Measurements from ENCODE around the gene FAP.

FAP gene

DNA sequence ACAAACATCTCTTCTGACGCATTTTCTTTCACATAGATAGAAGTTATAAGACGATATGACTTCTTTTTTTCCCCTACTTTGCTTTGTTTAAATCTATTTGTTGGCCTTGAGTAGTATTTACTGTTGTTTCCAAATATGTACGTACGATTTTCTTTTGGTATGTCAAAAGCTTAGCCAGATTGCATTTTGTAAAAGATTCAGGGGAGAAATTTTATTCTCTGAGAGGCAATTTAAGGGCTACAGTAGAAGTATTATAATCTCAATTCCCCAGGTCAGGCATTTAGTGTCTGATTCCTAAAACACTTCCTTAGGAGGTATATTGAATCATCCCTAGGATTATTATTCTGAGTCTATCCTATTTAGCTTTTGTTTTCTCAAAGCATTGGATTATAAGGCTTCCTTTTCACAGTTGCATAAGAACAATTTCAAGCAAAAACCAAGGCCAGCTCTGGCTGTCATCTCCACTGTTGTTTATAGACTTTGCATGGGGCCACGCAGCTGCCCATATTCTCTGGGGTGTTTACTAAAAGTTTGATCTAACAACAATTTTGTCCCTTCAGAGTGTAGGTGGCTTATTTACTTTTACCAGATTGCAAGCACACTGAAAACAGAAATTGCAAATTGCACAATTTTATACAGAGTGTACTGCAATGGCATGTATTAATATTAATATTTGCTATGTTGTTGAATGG lies 57.6 kb downstream of the FAP start:
- no peak for DNase-seq

DNA sequence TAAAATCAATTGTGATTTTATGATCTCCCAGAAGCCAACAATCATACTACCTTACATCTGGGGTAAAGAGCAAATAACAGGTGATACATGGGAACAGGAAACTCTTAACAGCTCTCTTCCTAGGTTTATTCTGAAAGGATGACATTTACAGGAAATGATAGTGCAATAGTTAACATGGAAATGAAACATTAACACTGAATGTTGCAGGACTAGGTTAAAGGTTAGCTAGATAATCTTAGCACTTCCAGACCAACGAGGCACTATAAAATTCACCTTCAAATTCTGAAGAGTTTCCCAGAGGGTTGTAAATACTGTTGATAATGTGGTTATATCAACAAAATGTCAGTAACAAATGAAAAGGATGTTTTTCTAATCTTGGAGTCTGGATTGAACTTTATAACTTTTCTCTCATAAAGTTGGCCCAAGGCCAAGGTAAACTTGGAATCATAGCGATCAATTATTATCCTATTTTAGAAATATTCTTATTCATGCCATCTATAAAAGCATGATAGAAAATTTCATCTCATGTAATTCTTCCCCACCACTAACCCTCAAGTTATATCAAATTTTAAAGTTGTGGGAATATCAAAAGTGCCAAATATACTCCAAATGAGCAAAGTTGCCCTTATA lies 58.3 kb downstream of the FAP start:
- DNase-seq: no peak

DNA sequence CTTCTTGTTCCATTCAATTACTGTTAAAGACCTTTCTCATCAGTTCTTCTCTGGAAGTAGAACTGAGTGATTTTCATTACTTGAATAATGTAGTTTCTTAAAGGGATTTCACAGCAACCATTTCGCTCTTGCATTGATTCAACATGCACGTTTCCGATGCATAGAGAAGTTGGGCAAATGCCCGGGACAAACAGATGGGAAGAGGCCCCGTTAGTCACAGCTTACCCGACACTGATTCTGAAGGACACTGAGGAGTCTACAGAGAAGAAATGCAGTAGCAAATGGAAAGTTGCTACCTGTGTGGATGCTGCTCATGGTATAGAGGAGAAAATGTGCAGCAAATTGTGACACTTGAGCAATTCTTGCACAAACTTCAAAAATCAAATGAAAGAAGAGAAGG lies 58.9 kb downstream of the FAP start:
- no peak for DNase-seq

DNA sequence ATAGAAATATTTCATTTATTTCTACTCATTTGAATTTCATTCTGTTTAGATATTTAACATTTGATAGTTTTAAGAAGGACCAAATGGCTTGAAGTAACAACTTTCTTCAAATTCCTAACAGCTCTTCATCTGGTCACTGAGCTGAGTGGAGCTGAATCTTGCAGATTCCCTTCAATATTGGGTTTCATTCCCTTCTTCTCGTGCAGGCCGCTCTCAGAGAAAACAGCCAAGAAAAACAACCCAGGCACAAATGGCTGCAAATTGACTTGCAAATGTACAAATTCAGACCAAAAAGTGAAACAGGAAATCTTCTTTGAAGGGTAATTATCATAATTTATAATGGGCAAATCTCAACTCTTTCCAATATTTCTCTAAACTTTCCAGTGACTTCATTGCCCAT lies 60.9 kb downstream of the FAP start:
- DNase-seq: no peak

DNA sequence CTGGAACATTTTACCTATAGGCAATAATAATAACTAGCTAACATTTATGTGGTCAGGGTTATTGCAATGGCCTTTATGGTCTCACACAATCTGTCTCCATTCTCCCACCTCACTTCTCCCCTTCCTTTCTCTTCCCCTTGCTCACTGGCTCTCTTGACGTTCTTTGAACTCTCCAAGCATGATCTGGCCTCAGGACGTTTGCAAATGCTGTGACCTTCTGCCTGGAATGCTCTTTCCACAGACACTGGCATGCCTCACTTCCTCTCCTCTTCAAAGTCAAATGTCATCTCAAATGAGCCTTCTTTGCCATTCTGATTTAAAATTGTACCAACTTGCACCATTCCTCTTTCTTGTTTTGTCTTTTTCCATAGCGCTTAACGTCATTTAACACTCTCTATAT lies 65.9 kb downstream of the FAP start:
- no peak for DNase-seq

DNA sequence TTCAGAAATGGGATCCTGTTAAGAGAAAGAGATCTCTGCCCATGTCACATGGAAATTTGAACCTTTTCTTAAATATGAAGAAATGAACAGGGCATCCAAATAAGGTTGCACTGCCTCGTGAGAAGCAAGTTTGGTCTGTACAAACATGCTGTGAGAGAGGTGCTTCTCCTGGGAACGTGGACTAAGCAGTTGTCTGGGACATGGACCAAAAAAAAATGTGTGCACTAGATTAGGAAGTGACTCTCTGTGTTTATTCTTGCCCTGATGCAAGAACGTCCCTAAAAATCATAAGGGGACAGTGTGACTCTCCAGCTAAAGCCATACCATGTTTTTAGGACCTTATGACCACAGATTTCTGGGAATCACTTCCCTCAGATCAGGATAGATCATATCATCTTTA lies 67.5 kb downstream of the FAP start:
- no peak for DNase-seq

DNA sequence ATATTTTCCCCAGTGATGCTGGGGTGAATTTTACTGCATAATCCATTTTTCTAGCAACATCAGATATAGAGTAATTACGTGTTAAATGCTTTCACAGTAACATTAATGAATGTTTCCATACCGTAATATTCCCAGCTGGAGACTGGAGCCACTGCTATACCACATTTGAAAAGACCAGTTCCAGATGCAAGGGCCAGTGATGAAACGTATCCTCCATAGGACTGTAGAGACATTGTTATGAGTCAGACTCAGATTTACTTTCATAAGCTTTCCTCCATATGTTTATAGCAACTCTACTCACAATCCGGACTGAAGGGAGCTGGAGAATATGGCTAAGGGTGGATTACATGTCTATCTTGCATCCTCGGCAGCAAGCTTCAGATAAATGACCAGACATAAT lies 68.5 kb downstream of the FAP start:
- no peak for DNase-seq

DNA sequence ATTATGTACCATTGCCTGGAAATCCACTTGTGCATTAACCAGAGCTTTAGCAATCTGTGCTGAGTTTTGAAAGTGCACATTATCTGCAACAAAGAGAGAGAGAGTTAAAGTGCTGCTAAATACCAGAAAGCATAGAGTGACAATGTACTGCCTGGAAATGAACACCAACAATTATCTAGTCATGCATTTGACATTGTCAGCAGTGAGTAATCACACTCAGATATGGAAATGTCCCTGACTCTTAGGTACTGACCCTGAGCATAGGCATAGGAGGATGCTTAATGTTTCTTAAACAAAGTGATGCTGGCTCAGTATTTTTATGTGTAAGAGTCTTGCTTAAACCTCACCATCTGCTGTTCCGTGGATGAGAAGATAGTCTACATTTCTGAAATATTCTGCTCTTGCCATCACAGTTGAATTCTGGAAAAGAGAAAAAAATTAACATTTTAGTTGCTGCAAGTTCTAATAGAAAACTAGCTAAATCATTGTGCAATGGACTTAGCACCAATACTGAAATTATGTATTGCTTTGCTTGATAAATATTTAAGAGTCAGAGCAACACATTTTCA lies 70.4 kb downstream of the FAP start:
- no peak for DNase-seq

DNA sequence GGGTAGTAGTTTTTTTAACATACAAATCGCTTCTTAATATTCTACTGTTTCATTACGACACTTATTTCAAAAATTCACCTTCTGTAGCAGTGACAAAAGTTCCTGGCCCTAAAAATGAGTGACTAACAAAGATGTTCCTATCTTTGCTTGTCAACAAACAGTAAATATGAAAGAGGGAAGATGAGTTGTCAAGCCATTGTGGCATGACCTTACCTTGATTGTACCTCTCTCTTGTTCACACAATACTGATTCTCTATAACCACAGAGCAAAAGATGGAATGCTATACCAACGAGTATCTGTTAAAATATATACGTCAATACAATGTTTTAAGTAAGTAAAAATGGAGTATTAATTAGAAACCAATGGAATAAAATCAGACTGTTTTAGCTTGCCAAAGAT lies 76.5 kb downstream of the FAP start:
- no peak for DNase-seq

DNA sequence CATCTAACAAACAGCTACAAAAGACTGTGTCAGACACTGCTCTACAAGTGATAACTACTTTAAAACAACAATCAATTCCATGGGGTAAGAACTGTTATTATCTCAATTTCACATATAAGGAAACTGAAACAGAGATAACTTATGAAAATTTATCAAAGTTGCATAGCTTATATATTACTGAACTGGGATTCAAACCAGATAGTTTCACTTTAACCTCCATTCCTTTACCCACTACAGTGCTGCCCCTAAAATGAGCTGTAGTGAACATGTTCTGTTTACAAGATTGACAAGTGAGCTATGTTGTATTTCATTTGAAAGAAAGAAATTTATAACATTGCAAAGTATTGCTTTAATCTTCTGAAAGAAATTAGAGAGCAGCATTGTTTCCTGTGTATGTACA lies 77.1 kb downstream of the FAP start:
- no peak for DNase-seq

DNA sequence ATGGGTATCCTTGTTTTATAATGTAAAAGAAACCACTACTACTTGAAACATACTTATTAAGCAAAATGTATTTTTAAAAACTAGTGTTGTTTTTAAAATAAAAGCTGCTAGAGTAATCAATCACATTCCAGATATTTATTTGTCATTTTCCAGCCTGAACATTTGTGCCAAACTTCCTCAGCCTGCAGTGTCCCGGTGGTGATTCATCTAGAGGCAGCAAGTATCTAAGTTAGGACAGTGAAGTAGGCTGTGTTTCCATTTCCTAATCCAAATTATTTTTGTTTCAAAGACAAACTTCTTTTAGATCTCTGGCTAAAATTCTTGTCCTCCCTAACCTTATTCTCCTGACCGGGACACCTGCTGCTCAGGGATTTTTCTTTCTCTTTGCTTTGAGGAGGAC lies 78.4 kb downstream of the FAP start:
- DNase-seq: no peak

DNA sequence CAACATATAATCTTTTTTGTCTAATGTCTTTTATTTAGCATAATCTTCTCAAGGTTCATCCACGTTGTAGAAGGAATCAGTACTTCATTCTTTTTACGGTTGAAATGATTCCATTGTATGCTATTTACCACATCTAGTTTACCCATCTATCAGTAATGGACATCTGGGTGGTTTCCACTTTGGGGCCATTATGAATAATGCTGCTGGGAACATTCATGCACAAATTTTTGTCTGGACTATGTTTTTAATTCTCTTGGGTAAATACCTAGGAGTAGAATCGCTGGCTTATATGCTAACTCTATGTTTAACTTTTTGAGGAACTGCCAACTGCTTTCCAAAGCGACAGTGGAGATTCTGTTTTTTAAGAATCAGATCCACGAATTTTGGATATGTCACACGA lies 83.8 kb downstream of the FAP start:
- DNase-seq: no peak

DNA sequence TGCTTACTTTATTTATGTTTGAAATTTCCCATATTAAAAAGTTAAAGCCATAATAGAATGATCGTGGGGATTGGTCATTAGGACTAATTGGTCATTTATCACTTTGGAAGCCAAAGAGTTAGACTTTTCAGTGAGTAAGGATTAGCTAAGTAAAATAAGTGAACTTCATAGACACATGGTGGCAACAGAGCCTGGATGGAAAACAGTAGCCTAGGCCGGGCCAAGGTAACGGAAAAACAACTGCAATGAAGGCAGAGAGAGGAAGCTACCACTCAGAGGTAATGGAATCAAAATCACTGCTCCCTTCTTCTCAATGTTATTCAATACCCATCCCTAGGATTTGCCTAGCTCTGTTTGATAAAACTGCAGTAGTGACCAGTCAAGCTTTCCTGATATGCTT lies 87.1 kb downstream of the FAP start:
- no peak for DNase-seq

DNA sequence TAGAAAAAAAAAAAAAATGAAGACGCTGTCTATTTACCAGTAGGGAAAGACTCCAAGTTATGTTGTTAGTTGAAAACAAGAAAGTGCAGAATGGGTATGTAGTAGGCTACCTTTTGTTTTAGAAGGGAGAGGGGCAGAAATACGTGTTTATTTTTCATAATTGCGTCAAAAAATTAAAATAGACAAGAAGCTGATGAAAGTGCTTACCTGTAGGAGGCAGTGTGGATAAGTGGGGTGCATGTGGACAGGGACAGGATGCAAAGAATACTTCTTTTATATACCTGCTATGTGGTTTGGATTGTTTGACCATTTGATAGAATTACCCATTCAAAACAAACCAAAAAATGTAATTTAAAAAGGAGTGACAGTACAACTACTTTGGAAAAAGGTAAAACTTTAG lies 88.2 kb downstream of the FAP start:
- DNase-seq: no peak

DNA sequence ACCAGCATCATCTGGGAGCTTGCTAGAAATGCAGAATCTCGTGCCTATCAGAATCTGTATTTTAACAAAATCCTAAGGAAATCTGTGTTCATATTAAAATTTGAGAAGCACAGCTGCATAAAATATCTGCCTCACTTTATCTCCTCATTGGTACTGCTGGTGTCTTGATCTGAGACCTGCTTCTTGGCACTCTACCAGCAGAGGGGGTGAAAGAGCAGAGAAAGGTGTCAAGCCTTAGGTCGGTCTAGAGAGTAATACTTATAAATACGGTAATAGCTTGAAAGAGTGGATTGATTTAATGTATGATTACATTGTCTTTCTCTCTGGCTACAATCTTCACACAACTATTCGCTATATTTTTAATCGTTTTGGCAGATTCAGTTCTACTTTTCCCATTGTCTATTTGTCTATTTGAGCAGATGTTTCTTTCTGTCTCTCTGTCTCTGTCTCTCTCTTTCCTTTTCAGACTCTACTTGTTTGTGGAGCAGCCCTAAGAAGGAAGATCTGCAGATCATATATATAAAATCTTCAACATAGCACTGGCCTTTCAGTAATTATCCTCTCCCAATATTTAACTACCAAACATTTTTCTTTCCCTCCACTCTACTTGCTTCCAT lies 89.5 kb downstream of the FAP start:
- peak; percentile 40 for DNase-seq

DNA sequence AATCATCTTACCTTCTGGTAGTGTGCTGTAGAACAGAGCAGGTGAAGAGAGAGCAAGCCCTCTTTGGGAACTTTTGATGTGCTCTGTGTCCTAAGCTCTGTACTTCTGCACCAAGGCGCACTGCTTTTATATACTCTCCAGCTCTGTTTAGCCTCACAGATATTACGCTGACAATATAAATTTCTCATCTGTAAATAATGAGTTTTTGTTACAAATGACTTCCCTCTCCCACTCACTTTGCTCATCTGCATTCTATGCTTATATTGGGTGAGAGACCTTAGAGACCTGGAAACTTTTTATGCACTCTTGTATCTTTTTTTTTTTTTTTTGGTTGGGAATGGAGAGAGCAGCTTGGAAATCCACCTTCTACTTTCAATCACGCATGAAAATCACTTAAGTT lies 91.1 kb downstream of the FAP start, which contains the start of gene GCG:
GCG (minus strand) TSS at position 101 of the 400 bp plus-strand sequence. CDS start 3,069 bp downstream, outside the sequence.
- DNase-seq: no peak

DNA sequence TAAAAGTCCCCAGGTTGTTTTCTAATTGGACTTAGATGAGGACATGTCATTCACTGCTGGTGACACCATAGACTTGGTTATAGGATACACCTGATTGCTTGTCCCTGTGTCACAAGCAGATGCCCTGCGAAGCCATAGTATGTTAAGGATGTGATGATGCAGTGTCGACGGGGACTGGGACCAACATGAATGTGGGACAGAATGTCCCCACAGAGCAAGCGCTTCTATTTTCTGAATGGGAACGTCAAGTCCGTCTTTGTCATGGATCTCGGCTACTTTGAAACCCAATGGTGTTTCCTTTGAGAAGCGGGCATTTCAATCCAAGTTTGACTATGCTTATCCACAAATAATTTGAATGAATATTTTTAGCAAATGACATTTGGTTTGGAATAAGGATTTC lies 93.3 kb downstream of the FAP start:
- no peak for DNase-seq

DNA sequence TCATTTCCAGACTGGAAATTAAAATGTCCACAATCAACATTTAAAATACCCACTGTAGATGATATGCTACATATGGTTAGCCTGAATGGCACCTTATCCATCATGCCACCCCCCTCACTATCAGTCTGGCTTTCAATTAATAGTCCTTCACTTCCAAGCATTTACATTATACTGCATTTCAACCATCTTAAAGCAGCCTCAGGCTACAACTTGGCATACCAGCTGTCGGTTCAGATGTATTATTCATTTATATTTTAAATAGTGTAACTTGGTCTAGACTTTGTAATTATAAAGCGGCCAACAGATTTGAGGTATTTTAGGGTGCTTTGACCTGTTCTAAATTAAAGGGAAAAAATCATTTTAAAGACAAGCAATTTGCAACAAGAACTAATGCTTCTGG lies 93.8 kb downstream of the FAP start:
- DNase-seq: no peak

DNA sequence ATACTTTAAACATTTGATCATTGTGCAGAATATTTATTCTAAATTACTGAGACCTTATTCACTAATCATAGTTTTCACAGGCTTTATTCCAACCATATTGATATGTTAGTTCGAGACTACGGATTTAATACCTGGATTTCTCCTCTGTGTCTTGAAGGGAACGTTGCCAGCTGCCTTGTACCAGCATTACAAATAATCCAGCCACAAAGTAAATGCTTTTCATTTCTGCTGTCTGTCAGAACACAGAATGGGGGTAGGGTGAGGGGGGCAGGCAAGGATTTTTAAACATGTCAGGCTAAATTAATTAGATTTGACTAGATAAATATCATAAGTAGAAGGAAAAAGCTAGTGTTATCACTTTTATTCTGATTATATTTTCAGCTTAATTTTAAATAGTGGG lies 94.3 kb downstream of the FAP start:
- DNase-seq: no peak

DNA sequence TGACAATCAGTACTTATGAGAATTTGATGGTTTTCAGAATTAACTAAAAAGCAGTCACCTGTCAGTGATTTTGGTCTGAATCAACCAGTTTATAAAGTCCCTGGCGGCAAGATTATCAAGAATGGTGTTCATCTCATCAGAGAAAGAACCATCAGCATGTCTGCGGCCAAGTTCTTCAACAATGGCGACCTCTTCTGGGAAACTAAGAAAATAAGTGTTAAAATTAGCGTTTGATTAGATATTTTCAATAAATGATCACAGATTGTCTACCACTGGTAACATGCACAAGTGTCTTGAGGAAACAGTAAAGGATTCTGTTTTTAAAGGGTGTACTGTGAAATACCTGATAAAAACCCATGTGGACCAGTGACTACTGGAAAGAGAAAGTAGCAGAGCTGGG lies 99.3 kb downstream of the FAP start:
- DNase-seq: no peak

DNA sequence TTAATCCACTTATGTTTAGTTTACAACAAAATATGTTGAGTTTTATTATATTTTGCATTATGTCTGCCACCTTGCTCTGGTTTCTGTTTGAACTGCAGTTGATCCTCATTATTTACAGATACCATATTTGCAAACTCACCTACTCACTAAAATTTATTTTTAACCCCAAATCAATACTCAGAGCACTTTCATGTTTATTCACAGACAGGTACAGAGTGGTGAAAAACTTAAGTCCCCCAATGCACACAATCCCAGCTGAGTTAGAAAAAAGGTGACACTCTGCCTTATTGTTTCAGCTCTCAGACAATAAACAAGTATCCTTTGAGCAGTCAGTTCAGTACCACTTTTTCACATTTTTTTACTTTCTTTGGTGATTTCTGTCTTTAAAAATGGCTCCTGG lies 104.9 kb downstream of the FAP start:
- DNase-seq: no peak

DNA sequence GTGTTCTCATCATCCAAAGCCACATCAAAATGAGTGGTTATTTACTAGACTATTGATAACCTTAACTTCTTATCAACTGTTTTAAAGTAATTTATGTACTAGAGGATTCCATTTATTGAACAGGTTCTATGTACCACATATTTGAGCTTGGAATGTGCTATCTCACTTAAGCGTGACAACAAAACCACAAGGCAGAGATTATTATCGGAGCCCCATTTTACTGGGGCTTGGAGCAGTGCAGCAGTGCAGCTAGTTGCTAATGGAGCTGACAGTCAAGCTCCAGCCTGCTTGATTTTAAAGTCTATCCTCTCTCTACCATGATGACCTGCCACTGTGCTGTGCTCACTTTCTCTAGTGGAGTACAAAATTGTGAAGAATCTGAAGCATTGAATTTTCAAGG lies 115.8 kb downstream of the FAP start:
- no peak for DNase-seq

DNA sequence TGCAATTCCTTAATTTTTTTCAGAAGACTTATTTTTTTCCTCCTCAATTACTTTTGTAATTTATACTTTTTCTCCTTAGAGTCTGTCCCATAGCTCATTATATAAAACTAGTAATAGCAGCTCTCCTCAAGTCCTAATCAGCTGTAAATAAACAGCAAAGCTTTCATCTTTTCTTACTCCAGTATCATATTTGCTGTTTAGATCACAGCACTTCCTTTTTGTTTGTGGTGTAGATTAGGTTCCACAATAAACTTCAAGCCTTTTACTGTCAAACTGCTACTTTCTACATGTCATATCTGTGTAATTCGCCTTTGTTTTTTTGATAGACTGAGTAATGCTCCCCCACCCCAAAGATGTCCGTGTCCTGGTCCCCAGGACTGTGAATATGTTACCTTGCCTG lies 116.7 kb downstream of the FAP start:
- no peak for DNase-seq

DNA sequence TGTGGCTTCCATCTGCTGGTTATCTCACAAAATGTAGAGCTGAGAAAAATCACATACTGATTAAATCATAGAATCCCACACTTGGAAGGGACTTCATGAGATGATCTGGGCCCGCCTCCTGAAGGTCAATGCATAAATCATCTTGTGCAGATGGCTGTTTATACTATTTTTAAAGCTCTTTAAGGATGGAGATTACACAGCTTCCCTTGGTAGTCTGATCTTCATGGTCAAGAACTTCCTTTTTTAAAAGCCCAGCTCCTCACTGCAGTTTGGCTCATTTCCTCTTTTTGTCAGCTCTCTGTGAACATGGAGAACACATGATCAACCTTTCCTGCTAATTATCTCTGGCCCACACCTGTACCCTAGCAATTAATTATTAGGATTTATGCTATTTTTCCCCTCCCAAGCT lies 117.1 kb downstream of the FAP start:
- no peak for DNase-seq
